ENCODE data around the gene KHNYN.
A peak's percentile ranks its signal among the peaks of the same experiment; 100 is the strongest.

KHNYN gene

GRCh38 chr14:24401810-24402702, 27.7 kb upstream of the KHNYN start:
- DNase-seq (ENCODE audit: low spot score): no peak

- peak; percentile 22 for DNase-seq (ENCODE audit: low spot score)
These were observed 26.3 kb upstream of the KHNYN start for GRCh38 chr14:24403294-24403998.

- no peak for DNase-seq (ENCODE audit: low spot score)
These were observed 24.9 kb upstream of the KHNYN start for GRCh38 chr14:24404814-24405213.

- DNase-seq (ENCODE audit: low spot score): no peak
These were observed 23.3 kb upstream of the KHNYN start for GRCh38 chr14:24406416-24406815.

GRCh38 chr14:24407608-24408325, 22.0 kb upstream of the KHNYN start:
- no peak for DNase-seq (ENCODE audit: low spot score)

GRCh38 chr14:24408764-24409163, 21.0 kb upstream of the KHNYN start:
- no peak for DNase-seq (ENCODE audit: low spot score)

GRCh38 chr14:24409192-24409591, 20.6 kb upstream of the KHNYN start:
- no peak for DNase-seq (ENCODE audit: low spot score)

GRCh38 chr14:24409956-24410355, 19.8 kb upstream of the KHNYN start:
- DNase-seq (ENCODE audit: low spot score): no peak

GRCh38 chr14:24411443-24412389, 18.0 kb upstream of the KHNYN start:
- no peak for DNase-seq (ENCODE audit: low spot score)

GRCh38 chr14:24414077-24414476, 15.7 kb upstream of the KHNYN start:
- DNase-seq (ENCODE audit: low spot score): no peak

GRCh38 chr14:24414732-24415420, 14.9 kb upstream of the KHNYN start:
- no peak for DNase-seq (ENCODE audit: low spot score)

GRCh38 chr14:24415421-24416253, 14.1 kb upstream of the KHNYN start:
- no peak for DNase-seq (ENCODE audit: low spot score)

- DNase-seq (ENCODE audit: low spot score): no peak
These were observed 13.4 kb upstream of the KHNYN start for GRCh38 chr14:24416254-24416931.

GRCh38 chr14:24416932-24417619, 12.7 kb upstream of the KHNYN start:
- DNase-seq (ENCODE audit: low spot score): no peak

GRCh38 chr14:24417832-24418491, 11.8 kb upstream of the KHNYN start:
- DNase-seq (ENCODE audit: low spot score): no peak

- peak; percentile 64 for DNase-seq (ENCODE audit: low spot score)
These were observed 11.3 kb upstream of the KHNYN start for GRCh38 chr14:24418492-24418873.

GRCh38 chr14:24422261-24422660, 7.5 kb upstream of the KHNYN start:
- DNase-seq (ENCODE audit: low spot score): no peak

Measured in kidney capillary endothelial cell (primary cell).